LHCN-M2 (cell line): Measurements from ENCODE around the gene ARID1B. TPM values are rescaled to one million over a fixed set of nuclear protein-coding genes. Genes with fewer than 3 reads are reported as not detected.

Experiments used
- DNase-seq: peaks from one replicate; pipeline ENCODE4 v3.0.0-alpha.2; 2012; ENCODE audit warnings: low read depth
- polyA plus RNA-seq: library from polyadenylated mRNA; unstranded; fragments of >200 nt; gene quantifications from one replicate; pipeline ENCODE4 v1.2.1, GENCODE V29; 2012; ENCODE audit warnings: missing spikeins
- total RNA-seq: library from RNA; depleted of rRNA; stranded (reverse); fragments of >200 nt; gene quantifications from 2 replicates; pipeline ENCODE4 v1.2.3, GENCODE V29; 2014; rRNA removed

Gene ARID1B
- 13.6 and 19.0 TPM in 2 replicates for total RNA-seq
- polyA plus RNA-seq, result 12.6 TPM

DNA sequence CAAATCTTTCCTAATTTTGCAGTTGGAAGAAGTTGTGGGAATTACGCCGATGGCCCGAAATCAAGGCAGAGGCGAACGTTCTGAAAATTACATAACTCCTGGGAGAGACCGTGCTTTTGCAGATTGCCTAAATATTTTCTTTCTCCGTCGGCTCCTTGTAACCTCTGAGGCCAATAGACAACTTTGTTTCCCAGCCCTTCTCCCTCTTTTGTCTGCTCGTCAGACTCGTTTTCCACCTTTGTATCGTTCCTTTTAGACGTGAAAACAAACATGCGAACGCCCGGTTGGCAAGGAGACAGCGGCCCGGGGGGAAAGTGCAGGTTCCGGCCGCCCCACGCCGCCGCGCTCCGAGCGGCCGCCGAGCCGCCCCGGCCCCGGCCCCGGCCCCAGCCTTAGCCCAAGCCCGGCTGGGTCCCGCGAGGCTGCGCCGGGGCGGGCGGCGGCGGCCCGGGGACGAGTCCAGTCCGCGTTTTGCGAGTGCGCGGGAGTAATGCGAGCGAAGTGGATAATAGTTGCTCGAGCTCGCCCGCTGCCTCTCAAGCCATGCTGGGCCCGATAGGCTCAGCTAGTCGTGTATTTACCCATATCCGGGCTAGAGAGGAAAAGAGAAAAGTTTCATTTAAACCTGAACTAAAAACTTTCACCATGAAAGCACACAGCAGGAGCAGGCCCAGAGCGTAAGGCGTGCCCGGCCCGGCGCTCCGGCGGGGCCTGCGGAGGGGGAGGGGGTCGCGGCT is at the start of gene ARID1B:
TSS of gene ARID1B (plus strand) at position 539 of the 737 bp plus-strand sequence. CDS start 303 bp downstream, outside the sequence.
- peak; percentile 76 for DNase-seq

DNA sequence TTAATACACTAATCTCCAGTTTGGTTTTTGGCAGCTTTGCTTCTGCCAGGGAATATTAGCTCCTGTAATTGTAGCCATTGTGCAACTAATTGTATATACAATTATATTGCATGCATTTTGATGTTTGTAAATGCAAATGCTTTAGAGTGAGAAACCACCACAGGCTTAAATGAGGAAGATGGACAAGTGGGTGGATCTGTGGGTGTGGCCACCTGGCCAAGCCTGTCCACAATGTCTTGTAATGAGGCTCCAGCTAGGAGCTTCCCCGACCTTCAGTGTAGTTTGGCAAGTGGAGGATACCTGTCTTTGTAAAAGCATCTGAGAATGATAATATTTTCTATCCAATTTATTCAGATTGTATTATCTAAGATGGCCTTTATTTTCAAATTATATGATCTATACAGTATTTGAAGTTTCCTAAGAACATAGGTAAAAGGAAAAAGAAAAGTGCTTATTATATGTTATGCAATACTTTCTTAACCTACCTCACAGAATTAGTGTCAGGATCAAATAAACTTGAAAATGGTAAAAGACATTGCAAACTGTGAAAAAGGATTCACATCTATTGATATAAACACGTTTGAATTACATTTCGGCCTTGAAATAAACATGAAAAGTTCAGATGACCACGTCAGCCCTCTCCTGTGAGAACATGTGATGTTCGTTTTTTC is 49.3 kb upstream of the ARID1B start:
- DNase-seq, result no peak

DNA sequence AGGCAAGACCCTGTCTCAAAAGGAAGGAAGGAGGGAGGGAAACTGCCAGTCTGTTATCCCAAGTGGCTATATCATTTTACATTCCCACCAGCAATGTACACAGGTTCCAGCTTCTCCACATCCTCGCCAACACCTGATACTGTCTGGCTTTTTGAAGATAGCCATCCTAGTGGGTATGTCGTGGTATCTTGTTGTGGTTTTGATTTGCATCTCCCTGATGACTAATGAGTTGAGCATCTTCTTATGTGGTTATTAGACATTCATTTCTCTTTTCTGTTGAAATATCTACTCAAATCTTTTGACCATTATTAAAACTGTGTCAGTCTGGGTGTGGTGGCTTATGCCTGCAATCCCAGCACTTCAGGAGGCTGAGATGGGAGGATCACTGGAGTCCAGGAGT is 47.9 kb upstream of the ARID1B start:
- peak; percentile 75 for DNase-seq

DNA sequence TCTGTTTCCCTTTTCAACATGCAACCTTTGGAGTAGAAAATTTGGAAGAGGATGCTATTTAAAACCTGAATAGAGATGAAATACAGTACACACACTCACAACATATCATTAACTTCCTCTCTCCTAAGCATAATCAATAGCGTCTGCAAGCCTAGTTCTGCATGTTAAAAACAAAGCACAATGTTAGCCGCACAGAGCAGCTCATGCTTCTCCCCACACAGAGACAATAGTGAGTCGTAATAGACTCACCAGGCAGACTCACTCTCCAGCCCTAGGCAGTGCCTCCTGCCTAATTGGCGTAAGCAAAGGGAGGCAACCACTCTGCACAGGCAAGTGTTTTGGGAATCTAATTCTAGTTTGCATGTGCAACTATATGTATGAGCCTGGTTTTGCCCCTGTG is 45.8 kb upstream of the ARID1B start:
- peak; percentile 67 for DNase-seq

DNA sequence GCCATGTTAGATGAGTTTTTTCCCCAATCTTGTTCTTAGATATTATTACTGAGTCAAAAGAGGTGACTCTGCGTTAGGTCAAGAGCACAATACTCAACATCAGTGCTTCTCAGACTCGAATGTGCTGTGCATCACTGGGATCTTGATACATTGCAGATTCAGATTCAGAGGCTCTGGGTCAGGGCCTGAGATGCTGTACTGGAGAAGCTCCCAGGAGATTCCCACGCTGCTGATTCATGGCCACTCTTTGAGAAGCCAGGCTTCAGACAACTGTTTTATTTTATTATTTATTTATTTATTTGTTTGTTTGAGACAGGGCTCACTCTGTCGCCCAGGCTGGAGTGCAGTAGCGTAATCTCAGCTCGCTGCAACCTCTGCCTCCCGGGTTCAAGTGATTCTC is 41.4 kb upstream of the ARID1B start:
- peak; percentile 10 for DNase-seq

DNA sequence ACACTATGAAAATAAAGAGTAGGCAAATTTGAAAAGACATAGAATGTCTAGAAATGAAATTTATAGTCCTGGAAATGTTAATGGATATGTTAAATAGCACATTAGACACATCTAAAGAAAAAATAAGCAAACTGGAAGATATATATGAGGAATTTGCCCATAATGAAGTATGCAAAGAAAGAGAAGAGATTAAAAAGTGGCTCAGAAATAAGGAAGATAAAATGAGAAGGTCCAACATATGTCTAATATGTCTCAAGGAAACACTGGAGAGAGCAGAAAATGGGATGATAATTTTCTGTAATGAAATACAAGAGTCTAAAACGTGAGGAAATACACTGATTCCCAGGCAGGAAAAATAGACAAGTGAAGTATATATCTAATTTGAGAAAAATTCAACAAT is 36.6 kb upstream of the ARID1B start:
- DNase-seq, result no peak

DNA sequence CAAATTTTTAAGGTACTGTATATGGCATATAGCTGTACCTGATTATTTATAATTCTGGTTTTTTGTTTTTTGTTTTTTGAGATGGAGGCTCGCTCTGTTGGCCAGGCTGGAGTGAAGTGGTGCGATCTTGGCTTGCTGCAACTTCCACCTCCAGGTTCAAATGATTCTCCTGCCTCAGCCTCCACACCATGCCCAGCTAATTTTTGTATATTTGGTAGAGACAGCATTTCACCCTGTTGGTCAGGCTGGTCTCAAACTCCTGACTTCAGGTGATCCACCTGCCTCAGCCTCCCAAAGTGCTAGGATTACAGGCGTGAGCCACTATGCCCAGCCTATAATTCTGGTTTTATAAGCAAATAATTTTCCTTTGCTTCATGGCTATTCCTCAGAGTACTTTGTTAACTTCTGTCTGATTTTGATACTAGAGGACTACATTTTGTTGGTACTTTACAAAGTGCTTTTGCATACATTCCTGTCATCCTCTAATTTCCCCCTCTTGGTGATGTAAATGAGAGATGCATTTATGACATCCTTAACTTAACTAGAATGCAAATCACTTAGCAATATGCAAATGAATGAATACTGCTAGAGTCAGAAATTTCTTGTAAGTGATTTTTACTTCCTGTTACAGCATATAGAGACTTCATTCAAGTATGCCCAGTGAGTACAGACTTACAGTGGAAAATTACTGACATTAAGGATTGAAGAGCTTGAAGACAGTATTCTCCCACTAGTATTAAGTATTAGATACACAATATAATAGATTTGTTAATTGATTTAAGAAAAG is 35.7 kb upstream of the ARID1B start:
- DNase-seq, result no peak

DNA sequence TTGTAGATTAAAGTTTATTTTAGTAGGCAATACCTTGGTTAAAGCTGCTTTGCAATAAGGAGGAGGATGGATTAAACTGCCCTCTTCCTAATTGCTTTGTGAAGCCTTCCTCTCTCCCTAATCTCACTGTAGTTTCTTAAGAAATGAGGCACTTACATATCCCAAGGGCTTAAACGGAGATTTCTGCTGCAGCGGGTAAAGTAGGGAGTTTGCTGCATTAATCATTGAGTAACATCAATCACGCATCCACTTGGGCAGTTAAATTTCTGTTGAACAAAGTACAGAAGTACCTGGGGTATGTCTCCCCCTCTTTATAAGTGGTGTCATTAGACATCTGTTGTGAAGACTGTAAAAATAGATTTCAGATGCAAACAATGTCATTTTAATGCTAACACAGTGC is 29.5 kb upstream of the ARID1B start:
- no peak for DNase-seq

DNA sequence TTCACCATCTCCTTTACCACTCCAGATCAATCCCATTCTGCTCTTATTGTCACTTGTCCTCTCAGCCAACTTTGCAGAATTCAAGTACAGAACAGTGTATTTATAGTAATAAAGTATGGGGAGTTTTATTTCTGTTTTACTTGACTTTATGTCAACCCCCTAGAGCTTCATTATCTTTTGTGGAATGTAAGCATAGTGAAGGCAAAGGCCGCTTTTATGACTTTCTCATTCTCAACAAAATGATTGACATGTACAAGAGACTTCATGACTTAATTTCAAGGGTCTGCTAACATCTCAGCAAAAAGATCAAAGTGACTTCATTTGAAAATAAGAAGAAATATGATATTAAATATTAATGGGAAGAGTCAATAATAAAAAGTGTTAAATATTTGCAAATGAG is 28.7 kb upstream of the ARID1B start:
- DNase-seq, result no peak

DNA sequence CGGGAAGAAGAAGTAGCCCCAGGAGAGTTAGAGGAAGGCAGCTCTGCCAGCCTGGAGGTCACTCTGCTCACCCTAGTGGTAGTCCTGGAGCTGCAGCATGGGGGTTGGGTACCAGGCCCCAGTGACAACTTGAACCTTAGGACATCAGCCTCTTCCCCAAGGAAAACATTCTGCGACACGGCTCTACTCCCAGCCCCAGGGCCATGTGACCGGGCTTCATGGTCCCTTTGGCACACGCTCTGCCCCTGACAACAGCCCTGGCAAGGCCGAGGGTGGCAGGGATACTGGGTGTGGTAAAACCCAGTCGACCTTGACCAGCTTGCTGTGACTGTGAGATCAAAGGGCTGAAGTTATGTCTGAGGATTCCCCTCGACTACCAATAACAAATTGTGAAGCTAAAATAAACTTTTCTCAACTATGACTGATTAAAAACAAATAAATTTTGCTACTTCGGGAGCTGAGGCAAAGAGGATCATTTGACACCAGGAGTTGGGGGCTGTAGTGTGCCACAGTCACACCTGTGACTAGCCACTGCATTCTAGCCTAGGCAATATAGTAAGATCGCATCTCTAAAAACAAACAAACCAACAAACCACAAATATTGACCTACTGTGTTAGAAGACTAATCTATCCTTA is 24.4 kb upstream of the ARID1B start:
- no peak for DNase-seq

DNA sequence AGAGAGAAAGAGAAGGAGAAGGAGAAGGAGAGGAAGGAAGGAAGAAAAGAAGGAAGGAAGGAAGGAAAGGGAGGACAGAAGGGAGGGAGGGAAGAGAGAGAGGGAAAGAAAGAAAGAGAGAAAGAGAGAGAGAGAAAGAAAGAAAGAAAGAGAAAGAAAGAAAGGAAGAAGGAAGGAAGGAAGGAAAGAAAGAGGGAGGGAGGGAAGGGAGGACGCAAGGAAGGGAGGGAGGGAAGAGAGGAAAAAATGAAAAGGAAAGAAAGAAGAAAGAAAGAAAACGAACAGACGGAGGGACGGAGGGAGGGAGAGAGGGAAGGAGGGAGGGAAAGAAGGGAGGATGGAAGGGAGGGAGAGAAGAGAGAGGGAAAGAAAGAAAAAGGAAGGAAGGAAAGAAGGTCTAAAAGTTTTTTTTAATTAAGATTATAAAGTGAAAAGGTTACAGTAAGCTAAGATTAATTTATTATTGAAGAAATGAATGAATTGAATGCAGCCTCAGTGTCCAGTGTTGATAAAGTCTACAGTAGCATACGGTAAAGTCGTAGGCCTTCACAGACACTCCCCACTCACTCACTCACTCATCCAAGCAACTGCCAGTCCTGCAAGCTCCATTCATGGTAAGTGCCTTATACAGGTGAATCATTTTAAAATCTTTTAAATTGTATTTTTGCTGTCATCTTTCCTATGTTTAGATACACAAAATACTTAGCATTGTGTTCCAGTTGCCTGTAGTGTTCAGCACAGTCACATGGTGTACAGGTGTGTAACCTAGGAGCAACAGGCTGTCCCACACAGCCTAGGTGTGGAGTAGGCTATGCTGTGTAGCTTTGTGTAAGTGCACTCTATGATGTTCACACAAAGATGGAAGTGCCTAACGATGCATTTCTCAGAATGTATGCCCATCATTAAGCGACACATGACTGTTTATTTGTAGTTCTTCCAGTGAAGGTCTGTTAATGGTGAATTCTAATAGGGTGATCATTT is 20.3 kb upstream of the ARID1B start:
- no peak for DNase-seq

DNA sequence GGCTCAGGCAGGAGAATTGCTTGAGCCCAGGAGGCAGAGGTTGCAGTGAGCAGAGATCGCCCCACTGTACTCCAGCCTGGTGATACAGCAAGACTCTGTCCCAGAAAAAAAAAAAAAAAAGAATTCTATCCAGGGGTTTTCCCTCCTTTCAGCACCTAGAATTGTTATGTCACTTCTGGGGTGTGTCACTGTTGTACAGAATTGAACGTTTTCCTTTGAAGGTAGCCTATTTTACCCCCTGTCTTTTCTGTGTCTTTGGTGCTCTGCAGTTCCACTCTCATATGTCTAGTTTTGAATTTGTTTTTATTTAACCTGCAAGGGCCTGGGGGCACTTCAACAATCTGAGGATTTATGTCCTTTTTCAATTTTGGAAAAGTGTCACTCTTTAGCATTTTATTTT is 19.3 kb upstream of the ARID1B start:
- no peak for DNase-seq

DNA sequence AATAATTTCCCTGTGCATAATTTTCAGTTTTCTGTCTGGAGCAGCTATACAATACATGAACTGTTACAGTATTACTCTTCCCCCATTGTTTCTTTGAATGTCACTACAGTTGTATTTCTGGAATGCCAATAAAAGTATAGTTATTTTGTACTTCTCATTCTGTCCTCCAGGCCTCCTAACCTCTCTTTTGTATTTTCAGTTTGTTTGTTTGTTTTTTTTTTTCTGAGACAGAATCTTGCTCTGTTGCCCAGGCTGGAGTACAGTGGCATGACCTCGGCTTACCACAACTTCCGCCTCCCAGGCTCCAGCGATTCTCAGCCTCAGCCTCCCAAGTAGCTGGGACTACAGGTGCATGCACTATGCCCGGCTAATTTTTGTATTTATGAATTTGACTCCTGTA is 16.8 kb upstream of the ARID1B start:
- DNase-seq, result no peak

DNA sequence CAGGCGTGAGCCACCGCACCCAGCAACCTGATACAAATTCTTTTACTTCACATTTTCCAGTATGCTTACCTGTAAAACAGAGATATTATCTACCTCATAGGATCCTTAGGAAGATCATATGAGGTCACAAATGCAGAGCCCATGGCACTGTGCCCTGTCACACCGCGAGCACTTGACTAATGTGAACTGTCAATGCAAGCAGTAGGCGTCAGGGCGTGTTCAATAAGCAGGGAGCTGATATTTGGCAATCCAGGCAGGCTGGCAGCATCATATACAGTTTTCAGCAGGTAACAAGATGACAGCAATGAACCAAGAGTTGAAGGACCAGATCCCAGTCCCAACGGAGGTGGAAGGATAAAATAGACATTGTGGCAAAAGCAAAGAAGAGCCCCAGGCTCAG is 14.6 kb upstream of the ARID1B start:
- DNase-seq, result no peak

DNA sequence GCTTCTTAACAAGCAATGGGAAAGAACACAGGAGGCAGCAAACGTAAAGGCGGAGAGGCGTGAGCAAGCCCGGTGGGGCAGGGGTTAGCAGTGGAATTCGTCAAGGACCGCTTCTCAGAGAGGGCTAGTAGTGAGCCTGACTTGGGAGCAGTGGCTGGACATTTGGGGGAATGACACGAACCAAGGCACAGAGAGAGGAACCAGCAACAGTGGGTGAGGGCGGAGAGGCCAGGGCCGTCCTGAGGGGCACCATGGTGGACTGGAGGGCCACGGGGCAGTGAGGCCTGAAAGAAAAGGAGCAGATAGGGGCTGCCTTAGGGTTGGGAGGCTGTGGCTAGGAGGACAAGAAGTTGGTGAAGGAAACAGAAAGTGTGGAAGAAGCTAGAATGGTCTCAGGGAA is 12.1 kb upstream of the ARID1B start:
- no peak for DNase-seq

DNA sequence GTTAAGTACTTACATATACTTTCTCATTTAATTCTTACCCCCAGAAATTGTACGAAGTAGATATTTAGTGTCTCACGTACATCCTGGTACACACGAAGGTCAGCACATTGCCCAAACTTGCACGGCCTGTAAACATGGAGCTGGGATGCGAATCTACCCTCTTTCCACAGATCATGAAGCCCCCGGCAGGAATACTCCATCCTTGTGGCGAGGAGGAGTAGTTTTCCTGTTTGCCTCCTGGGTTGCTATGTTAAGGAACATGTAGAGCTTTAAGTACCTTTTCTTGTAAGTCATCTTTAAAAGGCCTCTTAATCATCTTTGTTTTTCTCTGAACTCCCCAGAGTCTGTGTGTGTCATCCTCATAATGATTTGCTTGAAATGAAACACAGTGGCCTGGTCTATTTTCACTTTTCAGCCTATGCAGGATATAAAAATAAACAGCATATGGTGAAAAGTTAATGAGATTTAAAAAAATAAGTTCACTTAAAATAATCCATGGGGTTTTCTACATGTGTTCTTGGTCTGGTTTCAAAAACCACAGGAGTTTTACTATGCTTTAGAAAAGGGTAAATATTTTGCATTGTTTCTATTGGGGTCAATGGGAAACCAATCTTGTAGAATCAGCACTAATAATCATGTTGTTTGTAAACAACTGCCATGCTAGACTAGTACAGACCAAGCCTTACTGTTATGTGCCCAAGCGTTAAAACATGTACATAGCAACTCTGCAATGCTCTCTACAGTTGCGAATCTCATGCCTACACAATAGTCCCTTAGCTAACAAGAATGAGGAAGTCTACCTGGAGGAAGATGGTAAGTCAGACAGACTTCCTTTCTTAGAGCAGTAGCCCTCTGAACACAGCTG is 9.3 kb upstream of the ARID1B start:
- peak; percentile 58 for DNase-seq

DNA sequence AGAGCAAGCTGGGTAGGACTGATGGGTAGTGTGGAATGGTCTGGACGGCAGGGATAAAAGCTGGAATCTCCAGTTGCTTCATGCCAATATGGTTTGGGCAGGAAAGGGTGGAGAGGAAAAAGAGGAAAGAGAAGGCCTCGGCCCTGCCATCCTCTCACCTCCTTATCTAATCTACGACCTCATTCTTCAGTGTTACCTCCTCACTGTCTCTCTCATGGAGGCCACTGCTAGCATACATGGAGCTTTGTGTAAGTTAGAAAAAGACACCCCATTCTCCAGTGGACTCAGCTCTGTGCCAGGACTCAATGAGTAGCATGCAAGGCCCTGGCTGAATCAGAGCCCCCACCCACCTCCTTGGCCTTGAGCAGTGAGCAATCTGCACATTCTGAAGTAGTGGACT is 6.1 kb upstream of the ARID1B start:
- no peak for DNase-seq

DNA sequence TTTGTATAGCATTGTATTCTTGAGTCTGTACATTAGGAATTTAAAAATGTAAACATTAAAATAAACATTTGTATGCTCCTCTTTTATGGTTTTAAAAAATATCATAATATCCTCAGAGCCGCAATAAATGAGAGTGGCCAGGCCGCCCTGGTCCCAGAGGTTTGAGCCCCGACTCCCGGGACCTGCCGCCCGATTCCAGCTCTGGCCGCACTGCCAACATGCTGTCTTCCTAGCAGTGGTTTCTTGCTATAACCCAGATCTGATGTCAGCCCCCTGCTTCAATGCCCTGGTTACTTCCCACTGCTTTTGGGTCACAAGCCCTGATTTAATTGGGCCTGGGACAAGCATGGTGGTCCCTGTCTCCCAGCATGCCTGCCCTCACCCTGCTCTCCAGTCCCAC is 5.4 kb upstream of the ARID1B start:
- DNase-seq, result no peak

DNA sequence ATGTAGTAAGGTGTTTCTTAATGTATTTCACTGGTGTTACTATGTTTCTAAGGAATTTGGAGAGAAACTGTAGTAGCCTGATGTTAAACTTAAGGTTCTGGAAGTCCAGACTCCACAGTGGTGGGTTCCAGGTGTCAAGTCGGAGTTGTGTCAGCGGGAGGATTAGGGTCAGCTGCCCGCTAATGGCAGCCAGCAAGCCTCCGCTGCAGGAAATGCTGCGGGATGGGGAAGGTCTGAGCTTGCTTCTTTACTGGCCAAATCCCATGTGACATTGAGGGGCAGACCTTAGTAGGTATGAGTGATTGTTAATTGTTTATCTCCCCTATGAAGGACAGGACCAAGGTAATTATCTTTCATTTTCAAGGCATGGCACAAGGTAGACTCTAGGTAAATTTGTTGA is 3.7 kb upstream of the ARID1B start:
- DNase-seq, result no peak
